H1 (cell line): ENCODE data around the gene SSC5D. TPM values are rescaled to one million over a fixed set of nuclear protein-coding genes. Genes with fewer than 3 reads are reported as not detected.

ENCODE experiments used
- CTCF ChIA-PET: fragments of 300-600 bp; sonication (Branson Sonifier 250); formaldehyde crosslinking; loops from one replicate; lab custom pipeline; 2021; ENCODE audit not compliant: partially characterized antibody; lab: Charles Lee
- POLR2A ChIA-PET: fragments of 300-600 bp; sonication (Branson Sonifier 250); formaldehyde crosslinking; loops from one replicate; lab custom pipeline; 2021; ENCODE audit warnings: inconsistent platforms; ENCODE audit not compliant: partially characterized antibody; lab: Charles Lee
- DNase-seq, 2 experiments: peaks; one replicate each; pipeline versions ENCODE4 v3.0.0 to v3.0.0-alpha.2; 2010 to 2022; ENCODE audit warnings: low spot score in 2 of 2, low read depth in 1 of 2, mixed read lengths in 1 of 2
- FAIRE-seq: peaks from 2 replicates; lab custom pipeline; 2011; peaks lifted over from hg19 to GRCh38; lab: Jason Lieb, UNC
- H2AFZ ChIP-seq: 2 replicates; pipeline ENCODE4 v1.8.1; 2012; ENCODE audit warnings: low read length, inconsistent platforms
- H2AK5ac ChIP-seq: 2 replicates; pipeline ENCODE4 v1.6.1; 2013; ENCODE audit warnings: low read depth, low read length
- H2BK120ac ChIP-seq: replicated peaks from 2 replicates; pipeline ENCODE3; 2013; ENCODE audit warnings: low read depth, low read length, inconsistent platforms
- H2BK12ac ChIP-seq: 2 replicates; pipeline ENCODE4 v1.6.1; 2013; ENCODE audit warnings: low read depth, low read length
- H2BK15ac ChIP-seq: 2 replicates; pipeline ENCODE4 v1.6.1; 2013; ENCODE audit warnings: low read length
- H2BK20ac ChIP-seq: 2 replicates; pipeline ENCODE4 v1.6.1; 2013; ENCODE audit warnings: low read length
- H2BK5ac ChIP-seq: 2 replicates; pipeline ENCODE4 v1.6.1; 2013; ENCODE audit warnings: low read depth, low read length
- H3K14ac ChIP-seq: 2 replicates; pipeline ENCODE4 v1.6.1; 2013; ENCODE audit warnings: inconsistent platforms; ENCODE audit not compliant: insufficient read length
- H3K18ac ChIP-seq: 2 replicates; pipeline ENCODE4 v1.6.1; 2013; ENCODE audit warnings: low read length; ENCODE audit errors: extremely low read depth
- H3K23ac ChIP-seq: 2 replicates; pipeline ENCODE4 v1.6.1; 2013; ENCODE audit warnings: inconsistent platforms; ENCODE audit not compliant: insufficient read length
- H3K23me2 ChIP-seq: 2 replicates; pipeline ENCODE4 v1.6.1; 2013; ENCODE audit warnings: low read depth, low read length
- H3K27ac ChIP-seq: 2 replicates; pipeline ENCODE4 v1.6.1; 2011; ENCODE audit warnings: low read depth, low read length, inconsistent platforms
- H3K27me3 ChIP-seq, 4 experiments: replicated peaks in 1 of 4; 1 replicate in 1 of 4; 2 replicates in 3 of 4; pipeline versions ENCODE4 v1.6.1 to v1.8.1; 2011 to 2013; ENCODE audit warnings: low read length in 3 of 4, mild to moderate bottlenecking in 3 of 4, inconsistent platforms in 2 of 4, mixed read lengths in 2 of 4, moderate library complexity in 1 of 4; ENCODE audit not compliant: control insufficient read depth in 3 of 4, insufficient read depth in 3 of 4; ENCODE audit errors: extremely low read depth in 1 of 4
- H3K36me3 ChIP-seq, 4 experiments: 2 replicates each; pipeline versions ENCODE4 v1.6.1 to v1.8.1; 2011 to 2013; ENCODE audit warnings: mild to moderate bottlenecking in 4 of 4, low read length in 3 of 4, moderate library complexity in 2 of 4, control low read depth in 1 of 4, inconsistent platforms in 1 of 4; ENCODE audit not compliant: insufficient read depth in 4 of 4, control insufficient read depth in 2 of 4
- H3K4ac ChIP-seq: replicated peaks from 2 replicates; pipeline ENCODE3; 2013; ENCODE audit warnings: low read length, low read depth, mixed read lengths, inconsistent platforms; ENCODE audit not compliant: insufficient read length
- H3K4me1 ChIP-seq, 4 experiments: replicated peaks in 1 of 4; 1 replicate in 1 of 4; 2 replicates in 3 of 4; pipeline versions ENCODE4 v1.6.1 to v1.8.1; 2011 to 2013; ENCODE audit warnings: low read length in 3 of 4, inconsistent platforms in 2 of 4, mixed read lengths in 1 of 4; ENCODE audit not compliant: insufficient read depth in 4 of 4, control insufficient read depth in 3 of 4
- H3K4me2 ChIP-seq, 2 experiments: 2 replicates each; pipeline versions ENCODE4 v1.6.1 to v1.8.1; 2011 to 2013; ENCODE audit warnings: low read depth in 2 of 2, low read length in 2 of 2, control low read depth in 1 of 2, inconsistent platforms in 1 of 2, mild to moderate bottlenecking in 1 of 2; ENCODE audit not compliant: insufficient read depth in 1 of 2
- H3K4me3 ChIP-seq, 4 experiments: fragments of 200-600, 300-600 bp in 1 of 4; sonication (generic), shearing (Covaris generic), sonication (Bioruptor Twin) in 1 of 4; 2 replicates each; pipeline versions ENCODE4 v1.5.1 to v1.8.1; 2011 to 2016; ENCODE audit warnings: low read length in 4 of 4, low read depth in 3 of 4, control low read depth in 2 of 4, inconsistent platforms in 2 of 4, mild to moderate bottlenecking in 2 of 4, mixed read lengths in 1 of 4, moderate library complexity in 1 of 4; ENCODE audit not compliant: insufficient read depth in 2 of 4; ENCODE audit errors: extremely low read depth in 1 of 4
- H3K56ac ChIP-seq: replicated peaks from 2 replicates; pipeline ENCODE3; 2013; ENCODE audit warnings: low read depth, mild to moderate bottlenecking, mixed read lengths, low read length, inconsistent platforms; ENCODE audit not compliant: insufficient read length
- H3K79me1 ChIP-seq: 2 replicates; pipeline ENCODE4 v1.6.1; 2013; ENCODE audit warnings: low read depth, low read length, control low read depth
- H3K79me2 ChIP-seq, 2 experiments: 2 replicates each; pipeline versions ENCODE4 v1.6.1 to v1.8.1; 2012 to 2013; ENCODE audit warnings: low read length in 2 of 2, mild to moderate bottlenecking in 2 of 2, inconsistent platforms in 1 of 2; ENCODE audit not compliant: insufficient read depth in 2 of 2, control insufficient read depth in 1 of 2
- H3K9ac ChIP-seq, 4 experiments: replicated peaks in 1 of 4; 1 replicate in 1 of 4; 2 replicates in 3 of 4; pipeline versions ENCODE4 v1.6.1 to v1.8.1; 2011 to 2013; ENCODE audit warnings: low read depth in 3 of 4, low read length in 3 of 4, control low read depth in 2 of 4, mild to moderate bottlenecking in 2 of 4, moderate library complexity in 2 of 4, inconsistent platforms in 1 of 4; ENCODE audit errors: extremely low read depth in 1 of 4
- H3K9me3 ChIP-seq, 2 experiments: 2 replicates each; pipeline versions ENCODE4 v1.6.1 to v1.8.1; 2012 to 2013; ENCODE audit warnings: mild to moderate bottlenecking in 2 of 2, moderate library complexity in 2 of 2, control low read depth in 1 of 2, inconsistent platforms in 1 of 2, low read depth in 1 of 2, low read length in 1 of 2, mixed read lengths in 1 of 2; ENCODE audit not compliant: insufficient read depth in 2 of 2
- H4K20me1 ChIP-seq, 2 experiments: replicated peaks in 1 of 2; 2 replicates each; pipeline versions ENCODE3 to v1.8.1; 2011 to 2013; ENCODE audit warnings: inconsistent platforms in 2 of 2, low read length in 2 of 2, mild to moderate bottlenecking in 1 of 2; ENCODE audit not compliant: insufficient read depth in 2 of 2, control insufficient read depth in 1 of 2
- H4K5ac ChIP-seq: 2 replicates; pipeline ENCODE4 v1.6.1; 2013; ENCODE audit warnings: low read length, low read depth, mixed read lengths, inconsistent platforms; ENCODE audit not compliant: insufficient read length
- H4K8ac ChIP-seq: 2 replicates; pipeline ENCODE4 v1.8.0; 2013; ENCODE audit warnings: mild to moderate bottlenecking, moderate library complexity, low read length, inconsistent platforms; ENCODE audit not compliant: insufficient read depth; ENCODE audit errors: extremely low read depth
- H4K91ac ChIP-seq: replicated peaks from 2 replicates; pipeline ENCODE3; 2013; ENCODE audit warnings: low read length, mixed read lengths, inconsistent platforms; ENCODE audit not compliant: insufficient read length
- EZH2 ChIP-seq: fragments of 200-600 bp; sonication (generic); IDR thresholded peaks from 2 replicates; pipeline ENCODE4 v1.7.1; 2012; ENCODE audit warnings: low read depth, mild to moderate bottlenecking, moderate library complexity, low read length, inconsistent platforms; ENCODE audit not compliant: severe bottlenecking
- HDAC2 ChIP-seq, 2 experiments: fragments of 300-600 bp in 1 of 2; sonication (generic) in 1 of 2; IDR thresholded peaks; 2 replicates each; pipeline ENCODE4 v1.6.1; 2011 to 2012; ENCODE audit warnings: low read depth in 2 of 2, low read length in 2 of 2, mild to moderate bottlenecking in 2 of 2, moderate library complexity in 2 of 2, borderline replicate concordance in 1 of 2, inconsistent platforms in 1 of 2
- JUN ChIP-seq: IDR thresholded peaks from 2 replicates; pipeline ENCODE4 v1.6.1; 2011; ENCODE audit warnings: low read depth, mild to moderate bottlenecking, improper control_type of control experiment, low read length
- SIN3A ChIP-seq, 2 experiments: IDR thresholded peaks in 1 of 2; conservative IDR thresholded peaks in 1 of 2; 2 replicates each; pipeline ENCODE4 v1.6.1; 2011 to 2012; ENCODE audit warnings: low read length in 2 of 2, improper control_type of control experiment in 1 of 2, low read depth in 1 of 2, mild to moderate bottlenecking in 1 of 2
- WGBS, 2 experiments: shearing (Covaris generic) in 1 of 2; methylation state at CpG; one replicate each; pipeline versions ENCODE4 v1.1.6 to v1.1.7; 2013 to 2015; ENCODE audit warnings: low lambda C conversion rate in 2 of 2, mixed read lengths in 2 of 2, inconsistent platforms in 1 of 2, low coverage in 1 of 2, missing lambda C conversion rate in 1 of 2; ENCODE audit not compliant: insufficient replicate concordance in 2 of 2, insufficient coverage in 1 of 2, insufficient read length in 1 of 2; ENCODE audit errors: extremely low coverage in 1 of 2, missing lambda C conversion rate in 1 of 2; 5-methylcytosine and 5-hydroxymethylcytosine counted together
- long read RNA-seq, 2 experiments: library from RNA in 1 of 2; library from capped mRNA in 1 of 2; stranded (forward); transcript quantifications; one replicate each; pipeline ENCODE4 v2.0.0, GENCODE V29; 2021; ENCODE audit warnings: inconsistent platforms in 1 of 2
- polyA minus RNA-seq, 3 experiments: library from RNA; depleted of rRNA, polyadenylated mRNA; stranded (reverse); fragments of >200 nt; gene quantifications; 1 replicate in 2 of 3; 2 replicates in 1 of 3; pipeline ENCODE4 v1.2.3, GENCODE V29; 2011
- polyA plus RNA-seq, 7 experiments: library from polyadenylated mRNA; depleted of rRNA in 3 of 7; stranded (reverse) in 5 of 7; unstranded in 2 of 7; fragments of >200 nt in 5 of 7; fragments of 200-250 nt in 2 of 7; gene quantifications; 1 replicate in 5 of 7; 2 replicates in 1 of 7; 4 replicates in 1 of 7; pipeline versions ENCODE4 v1.2.1 to v1.2.3, GENCODE V29; 2011 to 2013; ENCODE audit warnings: missing spikeins in 2 of 7, mixed read lengths in 2 of 7
- total RNA-seq: library from RNA; stranded (reverse); fragmentation: NEBNext Ultra II Directional; extraction: Animal tissue kit (Norgen Biotek cat#: 25700); gene quantifications from 2 replicates; pipeline ENCODE4 v1.2.1, GENCODE V29; 2021
- TF ChIP-seq, protein P1 (sequence below): IDR thresholded peaks from 2 replicates; pipeline ENCODE4 v1.6.1; 2011; ENCODE audit warnings: low read length, improper control_type of control experiment

The SSC5D gene
- 1.7 and 2.3 TPM in 2 replicates for total RNA-seq
- polyA plus RNA-seq (2011; rRNA removed), result 0.39 and 0.72 TPM in 2 replicates
- polyA plus RNA-seq (2011; cell fraction: cytosol; rRNA removed), result 0.45 TPM
- polyA plus RNA-seq (2011; cell fraction: nucleus; rRNA removed), result 4.1 TPM
- 1.2 to 2.6 TPM (median 1.7 TPM) in 4 replicates for polyA plus RNA-seq (2012, experiment 1 of 2)
- 0.63 TPM for polyA plus RNA-seq (2012, experiment 2 of 2)
- 0.73 TPM for polyA plus RNA-seq (2013, experiment 1 of 2)
- polyA plus RNA-seq (2013, experiment 2 of 2), result 1.1 TPM
- 0.29 and 0.54 TPM in 2 replicates for polyA minus RNA-seq (2011; rRNA and poly(A)+ RNA removed)
- polyA minus RNA-seq (2011; cell fraction: cytosol; rRNA and poly(A)+ RNA removed), result 1.0 TPM
- 2.8 TPM for polyA minus RNA-seq (2011; cell fraction: nucleus; rRNA and poly(A)+ RNA removed)
- long read RNA-seq, experiment 1, result 0 reads
- long read RNA-seq, experiment 2, partial matches to known transcripts, result 0 of 1 reads
- long read RNA-seq, experiment 2, other reads (novel, unspliced or antisense), result 1 of 1 reads

DNA sequence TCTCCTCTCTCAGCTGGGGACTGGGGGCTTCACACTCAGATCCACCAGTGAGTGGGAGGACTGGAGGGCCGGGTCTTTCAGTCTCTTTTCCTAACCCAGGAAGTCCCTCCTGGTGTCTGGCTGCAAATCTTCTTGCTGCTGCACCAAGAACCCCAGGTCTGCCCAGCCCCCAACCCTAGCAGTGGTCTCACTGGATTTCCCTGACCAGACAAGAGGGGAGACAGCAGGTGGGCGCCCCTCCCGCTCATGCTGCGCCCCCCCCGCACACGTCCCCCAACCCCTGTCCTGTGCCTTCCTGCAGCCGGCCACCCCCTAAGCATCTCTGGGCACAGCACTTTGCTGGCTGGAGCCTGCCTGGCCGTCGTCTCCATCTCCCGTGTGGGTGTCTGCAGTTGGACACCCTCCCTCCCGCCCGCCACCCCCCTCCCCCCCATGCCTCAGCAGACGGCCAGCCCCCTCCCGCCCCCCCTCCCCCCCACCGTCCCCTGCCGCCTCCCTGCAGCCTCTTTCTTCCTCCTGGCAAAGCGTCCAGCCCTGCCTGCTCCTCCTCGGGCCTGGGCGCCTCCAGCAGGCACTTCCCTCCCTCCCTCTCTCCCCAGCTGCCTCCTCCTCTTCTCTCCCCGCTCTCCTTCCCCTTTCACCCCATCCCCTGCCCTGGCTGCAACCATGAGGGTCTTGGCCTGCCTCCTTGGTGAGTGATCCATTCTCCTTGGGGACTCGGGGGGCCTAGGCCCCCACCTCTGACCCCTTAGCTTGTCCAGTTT lies at the start of gene SSC5D:
Gene SSC5D, plus strand, starts transcription at position 513 of the 764 bp plus-strand sequence. Its CDS starts 154 bp downstream, at position 667.
- Histone ChIP-seq H3K4me3 (peak within 1 kb of the TSS in 3 of 4 experiments; percentile 21 to 57 (median 26); a peak in 7 of 8 replicates), H4K8ac (peak within 1 kb of the TSS; percentile 86), H2BK120ac (no peak within 1 kb of the TSS), H2BK15ac (no peak within 1 kb of the TSS), H4K91ac (peak within 1 kb of the TSS; percentile 81), H3K4me2 (peak within 1 kb of the TSS; percentile 53 to 75), H4K20me1 (peaks cover 0 to 4% of the 10 kb centered on the region in 2 experiments), H2BK12ac (peak within 1 kb of the TSS; percentile 50; the same call in 1 of the 2 replicates), H3K14ac (no peak within 1 kb of the TSS), H2AK5ac (no peak within 1 kb of the TSS), H3K23ac (no peak within 1 kb of the TSS), H3K23me2 (peaks cover 11% of the 10 kb centered on the region), H3K27ac (no peak within 1 kb of the TSS), H4K5ac (no peak within 1 kb of the TSS), H3K27me3 (no peaks in the 10 kb centered on the region; a peak in 2 of 7 replicates), H2AFZ (no peak within 1 kb of the TSS), H2BK20ac (peak within 1 kb of the TSS; percentile 18; the same call in 1 of the 2 replicates), H3K18ac (peak within 1 kb of the TSS; percentile 78), H3K36me3 (peaks cover 0 to 3% (median 0%) of the 10 kb centered on the region in 4 experiments; a peak in 1 of 8 replicates), H2BK5ac (peak within 1 kb of the TSS; percentile 71; the same call in 1 of the 2 replicates), H3K79me1 (peaks cover 4% of the 10 kb centered on the region; the same call in 1 of the 2 replicates), H3K79me2 (peaks cover 0 to 5% of the 10 kb centered on the region in 2 experiments; a peak in 1 of 4 replicates), H3K9me3 (no peaks in the 10 kb centered on the region), H3K9ac (no peak within 1 kb of the TSS), H3K4ac (peak within 1 kb of the TSS; percentile 94), H3K4me1 (peaks cover 0 to 49% (median 30%) of the 10 kb centered on the region in 4 experiments; a peak in 6 of 7 replicates), H3K56ac (peak within 1 kb of the TSS; percentile 67)
- ChIA-PET POLR2A (interaction anchor here (0.5 to 7.5 kb wide), 10 partner anchors 10 to 370 kb away, joined by 3 to 57 read pairs (median 3); partner anchors contain the start of gene ZNF628), CTCF (interaction anchor here (0.8 to 3.3 kb wide), 6 partner anchors 14 to 35 kb away, joined by 3 to 28 read pairs (median 4); no protein-coding TSS in a partner anchor)
- FAIRE-seq, result no peak
- WGBS, 2 experiments, result 19% methylated on average over 4 of the region's 21 CpGs; no CpG with 5 or more reads in 1 of the 2 experiments
- DNase-seq, result peak in 1 of 2 experiments; percentile 75
- TF ChIP-seq EZH2 (no peak), SIN3A (conservative IDR thresholded peaks at IDR 0.05 in 1 of 2, IDR thresholded peaks at IDR 0.05 in 1 of 2; ENCODE audit: low read depth in 1 of 2, low read length in 2 of 2) (0 out of 4 replicates have a peak, but pooled peaks of 1 of the 2 experiments have one; percentile 15), JUN (no peak), HDAC2 (IDR thresholded peaks at IDR 0.05; ENCODE audit: borderline replicate concordance in 1 of 2, low read depth in 2 of 2, low read length in 2 of 2) (0 out of 4 replicates have a peak, but pooled peaks of 1 of the 2 experiments have one; percentile 30)
- TF ChIP-seq, protein P1, sequence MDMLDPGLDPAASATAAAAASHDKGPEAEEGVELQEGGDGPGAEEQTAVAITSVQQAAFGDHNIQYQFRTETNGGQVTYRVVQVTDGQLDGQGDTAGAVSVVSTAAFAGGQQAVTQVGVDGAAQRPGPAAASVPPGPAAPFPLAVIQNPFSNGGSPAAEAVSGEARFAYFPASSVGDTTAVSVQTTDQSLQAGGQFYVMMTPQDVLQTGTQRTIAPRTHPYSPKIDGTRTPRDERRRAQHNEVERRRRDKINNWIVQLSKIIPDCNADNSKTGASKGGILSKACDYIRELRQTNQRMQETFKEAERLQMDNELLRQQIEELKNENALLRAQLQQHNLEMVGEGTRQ, result no peak
